Activated T-cell treated with anti-CD3 and anti-CD28 coated beads for 4 hours (primary cell): ENCODE measurements around the gene SUPT3H.
"Not testable (repeated sequence)": the region's sequence is repeated elsewhere in the genome, so short reads cannot be mapped to it uniquely, and the experiment has no call there.

Source experiments
- DNase-seq: peaks from one replicate; pipeline ENCODE4 v3.0.0-alpha.2; 2020

Gene SUPT3H

DNA sequence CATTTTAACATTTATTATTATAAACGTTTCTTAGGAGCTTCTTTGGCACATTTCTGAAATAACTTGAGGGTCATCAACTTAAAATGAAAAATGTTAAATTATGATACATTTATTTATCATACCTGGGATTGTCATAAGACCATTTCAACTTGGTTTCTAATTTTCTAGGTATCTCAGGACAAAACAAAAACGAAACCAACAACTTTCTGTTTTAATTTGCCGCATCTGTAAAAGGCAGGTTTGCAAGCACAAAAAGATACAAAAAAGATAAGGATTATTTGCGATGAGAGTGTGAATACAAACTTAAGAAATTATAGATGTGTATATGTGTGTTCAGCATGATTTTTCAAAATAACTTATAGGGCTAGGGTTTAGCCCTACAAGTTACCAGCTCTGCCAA lies 444.6 kb downstream of the SUPT3H start:
- DNase-seq: no peak

DNA sequence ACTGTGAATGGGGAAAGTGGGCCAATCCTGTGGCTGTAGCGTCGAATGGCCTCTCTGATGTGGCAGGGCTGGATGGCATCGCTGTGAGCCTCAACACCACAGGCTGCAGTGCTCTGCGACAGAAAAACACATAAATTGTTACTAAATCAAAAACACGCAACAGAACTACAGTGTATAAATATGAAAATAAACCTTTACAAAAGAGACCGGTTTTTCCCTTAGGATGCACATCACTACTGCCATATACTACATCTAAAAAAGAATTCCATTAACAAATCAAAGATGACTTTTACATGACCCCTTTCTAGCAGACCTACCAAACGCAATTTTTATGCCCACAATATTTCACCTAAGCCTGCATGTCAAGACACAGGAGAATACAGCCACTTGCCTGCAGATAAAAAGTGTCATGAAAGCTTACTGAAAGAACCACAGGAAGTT lies 445.1 kb downstream of the SUPT3H start:
- no peak for DNase-seq

DNA sequence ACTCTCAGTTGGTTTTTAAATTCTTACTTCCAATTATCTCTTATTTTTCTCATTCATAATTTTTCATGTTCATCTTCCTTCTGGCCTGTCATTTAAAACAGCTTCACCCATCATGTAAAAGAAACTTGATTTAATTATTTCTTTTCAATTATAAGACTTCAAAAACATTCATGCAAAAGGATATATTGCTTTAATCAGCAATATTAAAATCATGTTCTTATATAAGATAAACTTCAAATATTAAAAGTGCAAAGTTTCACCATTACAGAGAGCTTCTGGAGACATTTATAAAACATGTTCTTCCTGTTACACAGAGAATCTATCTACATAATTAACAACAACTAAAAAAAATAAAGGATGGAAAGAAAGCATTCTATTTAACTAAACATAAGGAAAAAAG lies 446.3 kb downstream of the SUPT3H start:
- DNase-seq: no peak

GRCh38 chr6:44926556-44926955 lies 451.2 kb downstream of the SUPT3H start:
- DNase-seq: no peak

DNA sequence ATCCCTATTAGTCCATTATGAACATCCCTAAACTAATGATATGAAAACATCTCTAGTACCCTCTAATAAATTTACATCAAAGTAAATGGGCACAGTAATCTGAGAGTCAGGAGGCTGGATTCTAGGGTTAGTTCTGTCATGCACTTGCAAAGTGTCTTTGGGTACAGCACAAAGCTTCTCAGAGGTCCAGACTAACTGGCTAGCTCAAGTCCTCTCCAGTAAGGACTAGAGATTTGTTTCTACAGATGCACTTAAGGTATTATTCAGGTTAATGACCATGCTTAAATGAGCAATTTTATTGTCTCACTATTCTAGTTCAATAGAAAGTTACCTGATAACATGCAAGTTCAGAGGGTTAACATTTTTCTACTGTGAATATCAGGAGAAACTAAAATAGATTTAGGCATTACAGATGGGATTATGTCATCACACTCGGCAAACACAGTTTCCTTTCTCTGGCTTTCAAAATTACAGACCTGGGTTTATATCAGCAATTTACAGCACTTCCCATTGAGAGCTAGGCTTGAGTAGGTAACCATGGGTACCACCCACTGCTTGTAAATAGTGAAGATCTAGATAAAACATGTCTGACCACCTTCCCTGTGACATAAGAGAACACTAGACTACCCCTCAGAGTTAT lies 452.5 kb downstream of the SUPT3H start:
- DNase-seq: no peak

- DNase-seq: no peak
Observed at GRCh38 chr6:44923444-44923843, 454.3 kb downstream of the SUPT3H start.

- no peak for DNase-seq
Observed at GRCh38 chr6:44921798-44922197, 455.9 kb downstream of the SUPT3H start.

DNA sequence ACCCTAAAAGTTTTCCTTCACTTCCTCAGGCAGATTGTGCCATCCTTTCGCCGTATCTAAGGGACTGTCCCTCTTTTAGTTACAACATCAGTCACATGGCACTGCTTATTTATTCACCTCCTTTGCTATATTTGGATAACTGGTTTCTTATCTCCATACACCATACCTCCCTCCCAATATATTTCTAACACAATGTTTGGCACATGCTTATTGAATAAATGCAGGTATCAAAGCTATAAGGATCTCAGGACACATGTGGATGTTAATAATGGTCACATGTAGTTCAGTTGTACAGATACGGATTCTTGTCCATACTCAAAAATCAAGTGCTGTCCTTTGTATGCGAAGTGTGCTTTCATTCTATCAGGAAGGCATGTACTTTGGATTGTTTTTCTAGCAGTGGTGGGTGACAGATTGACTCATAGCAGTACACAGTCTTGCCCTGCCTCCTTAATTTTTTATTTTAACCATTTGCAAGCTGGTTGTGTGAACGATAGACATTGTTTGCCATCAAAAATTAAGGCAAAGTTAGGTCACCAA lies 456.7 kb downstream of the SUPT3H start:
- DNase-seq: no peak

DNA sequence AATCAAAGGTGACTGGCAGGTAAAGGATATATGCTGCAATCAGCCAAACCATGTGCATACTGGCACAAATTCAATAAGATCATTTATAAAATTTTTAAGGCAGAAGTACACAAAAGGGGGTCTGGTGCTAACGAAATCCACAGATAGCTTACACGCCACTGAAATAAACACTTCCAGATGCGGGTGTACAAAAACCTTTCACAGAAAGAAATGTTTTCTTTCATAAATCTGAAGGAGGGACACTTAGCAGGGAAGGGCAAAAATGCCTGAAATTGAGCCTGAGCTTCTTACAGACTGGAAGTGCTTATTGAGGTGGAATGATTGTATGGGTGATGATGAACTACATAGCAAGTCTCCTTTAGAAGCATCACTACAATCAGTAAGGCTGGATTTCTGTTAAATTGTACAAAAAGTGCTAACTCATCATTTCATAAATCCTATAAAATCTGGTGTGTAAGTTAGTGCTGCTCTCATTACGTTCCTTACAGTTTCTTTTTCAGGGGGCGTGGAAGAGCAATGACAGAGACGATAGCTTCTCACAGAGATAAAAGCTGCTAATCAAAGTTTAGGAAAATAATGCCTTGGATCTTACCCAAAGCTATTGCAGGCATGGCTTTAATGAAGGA lies 458.9 kb downstream of the SUPT3H start:
- DNase-seq: no peak

DNA sequence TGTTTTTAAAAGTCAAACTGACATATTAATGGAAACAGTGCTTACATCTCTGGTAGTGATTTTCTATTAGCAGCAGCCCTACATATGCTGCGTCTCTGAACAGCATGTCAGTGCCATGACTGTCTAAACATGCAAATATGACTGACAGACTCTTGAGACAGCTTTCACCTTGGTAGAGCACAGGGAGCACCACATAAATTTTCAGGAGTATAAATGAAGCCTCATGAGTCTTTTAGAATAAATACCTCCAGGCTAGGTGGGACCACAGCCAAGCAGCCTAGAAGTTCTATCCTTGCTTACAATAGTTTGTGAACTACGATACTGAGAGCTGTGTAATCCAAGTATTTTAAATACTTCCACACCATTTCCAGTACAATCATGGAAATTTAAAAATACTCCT lies 460.3 kb downstream of the SUPT3H start:
- no peak for DNase-seq

- no peak for DNase-seq
Observed at GRCh38 chr6:44915111-44915510, 462.6 kb downstream of the SUPT3H start.

GRCh38 chr6:44914141-44914540 lies 463.6 kb downstream of the SUPT3H start:
- no peak for DNase-seq

DNA sequence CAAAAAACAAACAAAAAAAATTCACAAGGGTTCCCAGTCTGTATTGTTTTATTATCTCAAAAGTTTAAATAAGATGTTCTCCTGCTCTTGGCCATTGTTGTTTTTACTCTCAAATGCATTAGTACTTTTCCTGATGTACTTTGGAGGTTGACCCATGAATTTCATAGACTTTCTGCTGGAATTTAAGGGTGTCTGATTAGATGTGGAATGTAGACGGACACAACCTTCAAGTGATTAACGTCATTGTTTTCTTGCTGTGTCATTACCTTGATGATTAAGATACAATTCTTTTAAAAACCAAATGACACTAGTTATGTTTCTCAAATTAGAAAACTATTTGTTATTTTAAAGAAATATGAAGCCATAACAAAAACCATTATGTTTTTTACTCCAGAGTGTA lies 471.0 kb downstream of the SUPT3H start:
- no peak for DNase-seq

DNA sequence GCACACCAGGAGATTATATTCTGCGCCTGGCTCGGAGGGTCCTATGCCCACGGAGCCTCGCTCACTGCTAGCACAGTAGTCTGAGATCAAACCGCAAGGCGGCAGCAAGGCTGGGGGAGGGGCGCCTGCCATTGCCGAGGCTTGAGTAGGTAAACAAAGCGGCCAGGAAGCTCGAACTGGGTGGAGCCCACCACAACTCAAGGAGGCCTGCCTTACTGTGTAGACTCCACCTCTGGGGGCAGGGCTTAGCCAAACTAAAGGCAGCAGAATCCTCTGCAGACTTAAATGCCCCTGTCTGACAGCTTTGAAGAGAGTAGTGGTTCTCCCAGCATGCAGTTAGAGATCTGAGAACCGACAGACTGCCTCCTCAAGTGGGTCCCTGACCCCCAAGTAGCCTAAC lies 477.4 kb downstream of the SUPT3H start:
- not testable (repeated sequence) for DNase-seq

DNA sequence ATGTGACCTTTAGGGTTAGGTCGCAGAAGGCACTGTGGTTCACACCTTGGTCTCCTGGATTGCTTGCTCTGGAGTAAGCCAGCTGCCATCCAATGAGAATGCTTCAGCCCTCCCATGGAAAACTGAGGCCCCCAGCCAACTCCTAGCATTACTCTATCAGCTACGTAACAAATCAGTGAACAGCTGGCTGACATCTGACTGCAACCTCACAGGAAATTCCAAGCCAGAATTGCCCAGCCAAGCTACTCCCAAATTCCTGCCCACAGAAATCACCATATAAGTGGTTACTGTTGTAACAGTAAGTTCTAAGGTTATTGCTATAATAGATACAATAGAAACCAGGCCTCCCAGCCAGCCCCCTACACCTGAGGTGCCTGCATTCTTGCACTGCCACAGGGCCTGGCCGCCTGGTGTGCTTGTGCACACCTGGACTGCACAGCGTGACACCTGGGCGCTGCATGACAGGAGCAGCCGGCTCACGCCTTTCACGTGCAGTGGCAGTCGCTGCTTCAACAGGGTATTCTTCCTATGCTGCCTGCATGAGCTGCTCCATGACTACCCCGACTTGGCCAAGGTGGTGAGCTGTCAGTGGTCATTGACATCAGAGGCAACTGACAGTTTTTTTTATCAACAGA lies 479.3 kb downstream of the SUPT3H start:
- no peak for DNase-seq

- DNase-seq: no peak
Observed at GRCh38 chr6:44897316-44897715, 480.4 kb downstream of the SUPT3H start.

GRCh38 chr6:44896701-44897100 lies 481.0 kb downstream of the SUPT3H start:
- DNase-seq: no peak

DNA sequence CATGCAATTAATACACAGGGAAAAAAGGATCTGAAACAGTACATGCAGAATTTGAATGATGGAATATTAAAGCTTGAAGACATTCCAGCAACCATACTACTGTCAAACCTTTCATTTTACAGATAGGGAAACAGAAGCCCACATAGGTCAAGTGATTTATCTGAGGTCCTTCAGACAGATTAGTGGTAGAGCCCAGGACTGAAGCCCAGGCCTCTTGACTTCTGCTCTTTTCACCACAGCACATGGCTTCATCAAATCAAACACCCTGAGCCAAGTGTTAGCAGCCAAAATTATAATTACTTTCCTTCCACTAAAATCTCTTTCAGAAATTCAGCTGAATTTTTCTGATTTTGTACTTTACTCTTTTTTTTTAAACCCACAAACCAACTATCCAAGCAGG lies 485.2 kb downstream of the SUPT3H start:
- DNase-seq: no peak

GRCh38 chr6:44879071-44879470 lies 498.7 kb downstream of the SUPT3H start:
- not testable (repeated sequence) for DNase-seq

DNA sequence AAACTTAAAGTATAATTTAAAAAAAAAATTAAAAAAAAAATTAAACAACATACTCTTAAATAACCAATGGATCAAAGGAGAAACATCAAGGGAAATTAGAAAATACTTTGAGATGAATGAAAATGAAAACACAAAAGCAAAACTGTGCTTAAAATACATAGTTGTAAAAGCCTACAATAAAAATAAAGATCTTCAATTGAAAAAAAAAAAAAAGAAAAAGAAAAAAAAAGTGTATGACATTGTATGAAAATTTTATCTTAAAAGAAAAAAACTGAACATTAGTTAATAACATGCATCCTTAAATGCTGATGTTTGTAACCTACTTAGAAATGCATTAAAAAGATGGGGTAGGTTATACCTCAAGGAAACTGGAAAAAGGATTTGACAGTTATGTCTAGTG lies 501.1 kb downstream of the SUPT3H start:
- DNase-seq: not testable (repeated sequence)

DNA sequence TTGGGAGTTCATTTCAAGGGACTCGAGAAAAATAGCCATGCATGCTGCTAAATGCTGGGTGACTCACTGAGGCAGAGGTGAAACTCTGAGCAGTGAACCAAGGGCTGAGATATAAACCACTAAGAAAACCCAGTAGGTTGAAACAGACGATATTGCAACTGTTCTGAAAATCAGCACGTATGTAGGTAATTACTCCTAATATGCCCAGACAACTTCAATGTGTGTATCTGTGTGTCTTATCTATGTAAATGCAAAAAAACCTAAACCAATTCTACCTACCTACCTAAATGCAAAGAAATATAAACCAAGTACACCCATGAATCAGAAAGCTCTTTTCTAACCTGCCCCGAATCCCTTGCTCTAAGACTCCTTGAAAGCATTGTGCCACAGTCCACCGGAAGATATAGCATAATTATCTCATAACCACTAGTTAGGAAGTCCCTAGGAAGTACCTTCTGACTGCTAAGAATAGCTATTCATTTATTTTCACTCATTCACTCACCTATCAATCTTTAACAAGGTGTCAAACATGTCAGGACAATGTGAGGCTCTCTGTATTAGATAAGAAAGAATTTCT lies 508.3 kb downstream of the SUPT3H start:
- DNase-seq: no peak

GRCh38 chr6:44868910-44869309 lies 508.8 kb downstream of the SUPT3H start:
- DNase-seq: no peak

DNA sequence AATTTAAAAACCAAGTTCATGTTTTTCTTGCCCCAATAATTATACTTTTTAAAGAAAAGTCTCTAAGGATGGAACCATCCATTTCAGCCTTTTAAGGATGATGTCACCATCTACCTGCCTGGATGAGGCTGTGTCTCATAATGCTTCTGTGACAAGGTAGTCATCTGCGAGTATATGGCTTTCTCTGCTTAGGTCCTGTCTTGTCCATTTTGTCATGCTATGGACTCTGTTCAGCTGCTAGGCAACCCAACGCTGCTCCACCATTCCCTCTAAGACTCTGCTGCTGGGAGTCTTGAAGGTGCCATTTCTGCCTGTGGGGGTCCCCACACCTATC lies 509.4 kb downstream of the SUPT3H start:
- DNase-seq: no peak
